Subcutaneous abdominal adipose tissue (tissue), 5 donors: Measurements from ENCODE around the gene GPD1L.
A peak's percentile ranks its signal among the peaks of the same experiment; 100 is the strongest.
"Not testable (repeated sequence)": the region's sequence is repeated elsewhere in the genome, so short reads cannot be mapped to it uniquely, and the experiment has no call there.

Experiments
- H3K27ac ChIP-seq: one replicate; pipeline ENCODE4 v1.7.0; 2013; ENCODE audit warnings: low read depth, mild to moderate bottlenecking, inconsistent platforms, low read length, moderate library complexity
- H3K27me3 ChIP-seq, 5 donors: one replicate each; pipeline ENCODE4 v1.7.0; 2013; ENCODE audit warnings: low read length in 5 of 5, inconsistent platforms in 1 of 5; ENCODE audit not compliant: control insufficient read depth in 5 of 5, insufficient read depth in 4 of 5
- H3K36me3 ChIP-seq, 5 donors: one replicate each; pipeline ENCODE4 v1.7.0; 2013; ENCODE audit warnings: low read length in 5 of 5; ENCODE audit not compliant: control insufficient read depth in 5 of 5, insufficient read depth in 5 of 5
- H3K4me1 ChIP-seq, 5 donors: one replicate each; pipeline ENCODE4 v1.7.0; 2013; ENCODE audit warnings: low read length in 5 of 5, mild to moderate bottlenecking in 3 of 5, moderate library complexity in 1 of 5; ENCODE audit not compliant: control insufficient read depth in 5 of 5, insufficient read depth in 5 of 5
- H3K4me3 ChIP-seq, 5 donors: one replicate each; pipeline ENCODE4 v1.7.0; 2013; ENCODE audit warnings: low read length in 5 of 5, low read depth in 1 of 5
- H3K9ac ChIP-seq, 5 donors: one replicate each; pipeline ENCODE4 v1.7.0; 2013; ENCODE audit warnings: low read length in 5 of 5, mild to moderate bottlenecking in 4 of 5, moderate library complexity in 3 of 5
- H3K9me3 ChIP-seq, 5 donors: one replicate each; pipeline ENCODE4 v1.7.0; 2013; ENCODE audit warnings: low read length in 5 of 5; ENCODE audit not compliant: control insufficient read depth in 5 of 5
- donor health status: healthy.
- donor health status: healthy.
- donor health status: healthy.
- donor health status: healthy.
- donor health status: healthy.

GPD1L gene

DNA sequence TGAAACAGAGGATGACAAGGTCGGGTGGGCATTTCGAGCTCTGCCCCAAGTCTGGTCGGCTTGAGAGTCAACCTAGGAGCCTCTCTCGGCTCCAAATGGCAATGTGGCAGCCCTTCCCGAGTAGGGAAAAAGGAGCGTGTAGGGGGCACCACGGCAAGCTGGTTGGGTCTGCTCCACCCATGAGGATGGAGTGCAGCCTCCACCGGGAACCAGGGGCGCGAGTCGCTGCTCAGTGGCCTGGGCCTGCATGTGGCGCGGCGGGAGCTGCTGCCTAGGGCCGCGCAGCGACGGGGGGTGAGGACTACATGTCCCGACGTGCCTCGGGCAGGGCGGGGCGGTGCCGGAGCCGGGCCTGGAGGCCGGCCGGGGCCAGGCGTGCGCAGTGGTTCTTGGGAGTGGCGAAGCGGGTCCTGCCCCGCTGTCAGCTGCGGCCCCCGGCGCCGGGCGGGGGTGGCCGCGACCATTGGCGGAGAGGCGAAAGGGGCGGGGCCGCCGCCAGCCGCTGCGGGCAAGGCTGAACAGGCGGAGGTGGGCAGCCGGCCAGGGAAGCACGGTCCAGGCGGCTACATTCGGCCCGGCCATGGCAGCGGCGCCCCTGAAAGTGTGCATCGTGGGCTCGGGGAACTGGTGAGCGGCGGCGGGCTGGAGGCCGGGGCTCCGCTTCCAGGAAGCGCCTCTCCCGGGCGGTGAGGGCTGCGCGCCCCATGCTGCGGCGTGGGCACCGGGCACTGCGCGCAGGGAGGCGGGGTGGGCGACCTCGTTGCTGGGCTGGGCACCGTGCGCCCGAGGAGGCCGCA is at the start of gene GPD1L:
Gene GPD1L, plus strand, starts transcription at position 489 of the 797 bp plus-strand sequence. Its CDS starts 92 bp downstream, at position 581.
- Histone ChIP-seq H3K4me1 (peaks cover 0 to 47% (median 42%) of the 10 kb centered on the region in 5 donors), H3K36me3 (no peaks in the 10 kb centered on the region), H3K27ac (peak within 1 kb of the TSS; percentile 57), H3K27me3 (no peaks in the 10 kb centered on the region), H3K9me3 (peaks cover 4 to 15% (median 13%) of the 10 kb centered on the region in 5 donors), H3K9ac (peak within 1 kb of the TSS; percentile 28 to 81 (median 60)), H3K4me3 (peak within 1 kb of the TSS; percentile 78 to 89 (median 84))

DNA sequence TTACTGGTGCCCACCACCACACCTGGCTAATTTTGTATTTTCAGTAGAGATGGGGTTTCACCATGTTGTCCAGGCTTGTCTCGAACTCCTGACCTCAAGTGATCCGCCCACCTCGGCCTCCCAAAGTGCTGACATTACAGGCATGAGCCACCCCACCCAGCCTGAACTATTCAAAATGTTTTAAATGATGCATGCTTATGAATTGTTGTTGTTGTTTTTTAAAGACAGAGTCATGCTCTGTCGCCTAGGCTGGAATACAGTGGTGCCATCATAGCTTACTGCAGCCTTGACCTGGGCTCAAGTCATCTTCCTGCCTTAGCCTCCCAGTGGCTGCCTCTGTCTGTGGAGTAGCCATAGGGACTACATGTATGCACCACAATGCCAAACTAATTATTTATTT is 48.0 kb upstream of the GPD1L start:
- H3K4me1 ChIP-seq, H3K9me3 ChIP-seq, H3K9ac ChIP-seq, H3K27ac ChIP-seq, H3K4me3 ChIP-seq, H3K36me3 ChIP-seq, H3K27me3 ChIP-seq: not testable (repeated sequence)

DNA sequence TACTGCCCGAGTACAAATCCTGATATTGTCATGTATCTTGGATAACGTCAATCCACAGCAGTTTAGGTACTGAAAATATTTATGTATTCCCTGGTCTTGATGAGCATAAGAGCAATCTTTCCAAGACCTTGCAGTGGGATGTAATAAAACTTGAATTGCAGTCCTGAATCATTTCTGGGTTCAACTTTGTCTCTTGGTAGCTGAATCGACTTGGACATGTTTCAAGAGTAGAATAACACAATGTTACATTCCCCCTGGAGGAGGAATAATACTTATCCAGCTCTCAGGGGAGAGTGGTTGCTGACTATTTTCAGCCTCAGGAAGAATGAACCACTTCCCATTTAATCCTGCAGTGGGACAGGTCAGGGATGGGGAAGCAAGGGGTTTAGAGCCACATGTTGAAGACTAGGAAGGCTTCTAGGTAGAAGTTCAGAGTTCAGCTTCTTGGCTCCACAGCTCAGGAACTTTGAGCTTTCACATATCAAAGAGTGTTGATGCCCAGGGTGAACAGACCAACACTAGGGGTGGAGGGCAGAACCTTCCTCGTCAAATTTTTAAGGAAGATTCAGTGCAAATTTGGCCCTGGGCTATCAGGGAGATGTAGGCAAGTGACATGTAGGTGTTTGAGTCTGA is 43.4 kb upstream of the GPD1L start:
- Histone ChIP-seq H3K4me3 (no peak overlapping the region), H3K9me3 (no peaks in the 10 kb centered on the region), H3K36me3 (no peaks in the 10 kb centered on the region), H3K27ac (no peak overlapping the region), H3K9ac (no peak overlapping the region), H3K27me3 (no peaks in the 10 kb centered on the region), H3K4me1 (peaks cover 0 to 3% (median 0%) of the 10 kb centered on the region in 5 donors)

DNA sequence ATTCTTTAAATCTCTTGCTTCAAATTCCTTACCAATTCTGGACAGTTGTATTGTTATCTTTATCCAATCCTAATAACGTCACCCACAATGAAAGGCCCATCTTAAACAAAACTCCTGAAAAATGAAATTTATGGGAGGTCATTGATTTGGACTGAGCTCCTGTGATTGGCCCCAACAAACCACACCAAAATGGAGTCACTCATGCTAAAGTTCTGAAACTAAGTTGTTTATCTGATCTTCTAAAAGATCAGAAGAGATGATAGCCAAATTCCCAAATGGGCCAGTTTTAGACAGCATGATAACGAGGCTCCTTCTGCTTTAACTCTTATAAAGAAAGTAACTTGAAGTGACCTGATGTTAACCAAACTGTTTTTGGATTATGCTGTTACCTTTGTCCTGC is 39.7 kb upstream of the GPD1L start:
- Histone ChIP-seq H3K27me3 (no peaks in the 10 kb centered on the region), H3K4me1 (peaks cover 0 to 3% (median 0%) of the 10 kb centered on the region in 5 donors), H3K27ac (no peak overlapping the region), H3K9ac (no peak overlapping the region), H3K36me3 (no peaks in the 10 kb centered on the region), H3K4me3 (no peak overlapping the region), H3K9me3 (no peaks in the 10 kb centered on the region)

DNA sequence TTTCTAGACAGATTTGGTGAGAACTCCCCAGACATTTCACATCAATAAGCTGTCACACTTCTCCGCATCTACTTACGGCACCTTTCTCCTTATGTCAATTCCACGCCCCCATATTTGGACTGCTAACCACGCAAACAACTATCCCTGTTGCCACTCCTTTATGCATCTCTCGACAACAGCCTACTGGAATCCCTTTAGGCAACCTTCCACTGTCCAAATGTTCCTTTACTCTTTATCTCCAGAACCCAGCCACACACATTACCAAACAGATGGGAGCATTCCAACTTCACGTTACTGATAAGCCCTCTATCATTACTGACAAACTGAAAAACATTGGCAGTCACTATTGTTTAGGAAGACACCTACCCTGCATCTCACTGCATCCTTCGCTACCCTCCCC is 32.2 kb upstream of the GPD1L start:
- not testable (repeated sequence) for H3K4me3 ChIP-seq, H3K27me3 ChIP-seq, H3K27ac ChIP-seq, H3K36me3 ChIP-seq, H3K9ac ChIP-seq, H3K9me3 ChIP-seq
- peaks cover 2 to 12% (median 6%) of the 10 kb centered on the region in 5 donors for H3K4me1 ChIP-seq

DNA sequence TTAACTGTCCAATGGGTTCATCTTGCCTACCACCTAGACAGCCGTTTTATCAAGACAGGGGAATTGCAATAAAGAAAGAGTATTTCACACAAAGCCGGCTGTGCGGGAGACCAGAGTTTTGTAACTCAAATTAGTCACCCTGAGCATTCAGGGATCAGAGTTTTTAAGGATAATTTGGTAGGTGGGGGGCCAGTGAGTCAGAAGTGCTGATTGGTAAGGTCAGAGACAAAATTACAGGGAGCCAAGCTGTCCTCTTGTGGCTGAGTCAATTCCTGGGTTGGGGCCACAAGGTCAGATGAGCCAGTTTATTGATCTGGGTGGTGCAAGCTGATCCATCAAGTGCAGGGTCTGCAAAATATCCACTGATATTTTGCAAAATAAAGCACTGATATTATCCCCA is 29.9 kb upstream of the GPD1L start:
- no peaks in the 10 kb centered on the region for H3K36me3 ChIP-seq
- H3K9ac ChIP-seq: no peak overlapping the region
- no peak overlapping the region for H3K4me3 ChIP-seq
- H3K4me1 ChIP-seq: peaks cover 2 to 12% (median 7%) of the 10 kb centered on the region in 5 donors
- no peaks in the 10 kb centered on the region for H3K27me3 ChIP-seq
- H3K27ac ChIP-seq: no peak overlapping the region
- H3K9me3 ChIP-seq: no peaks in the 10 kb centered on the region

DNA sequence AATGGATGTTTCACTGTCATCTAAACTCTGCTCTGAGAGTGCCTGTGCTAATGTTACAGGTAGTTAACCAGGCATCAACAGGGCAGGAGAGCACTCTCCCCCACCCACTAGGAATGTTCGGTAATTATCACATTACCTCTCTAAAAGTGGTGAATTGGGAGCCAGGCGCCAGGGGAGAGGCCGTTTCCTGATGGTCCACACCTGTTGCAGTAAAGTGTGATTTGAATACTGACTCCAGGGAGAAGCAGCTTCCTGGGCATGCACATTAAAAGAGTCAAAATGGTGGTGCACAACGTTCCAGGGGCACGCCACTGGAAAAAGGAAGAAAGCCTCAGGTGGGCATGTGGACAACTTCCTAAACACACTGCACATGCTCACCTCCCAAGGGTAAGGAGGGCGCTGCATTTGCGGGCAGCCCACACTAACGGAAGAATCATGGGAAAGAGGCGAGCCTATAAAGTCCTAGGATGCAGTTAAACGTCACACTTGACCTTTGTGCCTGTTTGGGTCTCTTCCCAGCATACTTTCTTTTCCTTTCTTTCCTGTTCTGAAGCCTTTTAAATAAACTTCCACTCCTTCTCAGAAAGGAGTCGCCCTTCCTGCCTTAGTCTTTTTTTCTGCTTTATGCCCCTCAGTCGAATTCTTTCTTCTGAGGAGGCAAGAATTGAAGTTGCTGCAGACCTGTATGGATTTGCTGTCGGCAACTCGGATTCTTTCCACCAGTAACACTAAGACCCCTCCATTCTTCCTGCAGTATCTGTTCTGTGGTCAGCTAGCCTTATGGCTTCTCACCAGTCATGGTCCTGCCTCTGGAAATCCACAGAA is 28.9 kb upstream of the GPD1L start:
- Histone ChIP-seq H3K9ac (no peak overlapping the region), H3K9me3 (no peaks in the 10 kb centered on the region), H3K4me1 (peaks cover 2 to 16% (median 12%) of the 10 kb centered on the region in 5 donors), H3K27me3 (no peaks in the 10 kb centered on the region), H3K36me3 (no peaks in the 10 kb centered on the region), H3K27ac (no peak overlapping the region), H3K4me3 (peak overlapping the region in 4 of 5 donors; percentile 23 to 50 (median 40))

DNA sequence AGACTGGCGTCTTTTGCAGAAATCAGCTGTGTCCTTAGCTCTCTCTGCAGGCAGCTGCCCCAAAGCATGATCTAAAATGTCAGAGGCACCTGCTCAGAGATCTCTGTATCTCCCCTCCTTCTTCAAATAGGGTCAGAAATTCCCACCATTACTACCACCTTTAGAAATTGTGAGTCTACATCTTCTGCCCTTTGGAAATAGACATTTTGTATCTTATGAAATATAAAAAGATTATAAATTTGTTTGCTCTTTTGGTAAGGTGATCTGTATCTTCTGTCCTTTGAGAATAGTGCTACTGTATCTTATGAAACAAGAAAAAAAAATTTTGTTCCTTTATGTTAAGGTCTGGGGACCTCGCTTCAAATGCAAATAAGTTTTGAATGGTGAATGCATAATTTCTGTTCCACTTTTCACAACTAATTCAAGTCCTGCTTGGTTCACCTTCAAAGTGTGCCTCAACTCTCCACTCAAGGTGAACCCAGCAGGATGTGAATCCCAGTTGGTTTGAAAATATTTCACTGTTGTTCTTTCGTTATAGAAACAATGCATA is 28.3 kb upstream of the GPD1L start:
- no peaks in the 10 kb centered on the region for H3K9me3 ChIP-seq
- peaks cover 2 to 23% (median 19%) of the 10 kb centered on the region in 5 donors for H3K4me1 ChIP-seq
- H3K36me3 ChIP-seq: no peaks in the 10 kb centered on the region
- no peak overlapping the region for H3K27ac ChIP-seq
- H3K27me3 ChIP-seq: no peaks in the 10 kb centered on the region
- no peak overlapping the region for H3K9ac ChIP-seq
- H3K4me3 ChIP-seq: peak overlapping the region in 3 of 5 donors; percentile 38 to 50 (median 42)

DNA sequence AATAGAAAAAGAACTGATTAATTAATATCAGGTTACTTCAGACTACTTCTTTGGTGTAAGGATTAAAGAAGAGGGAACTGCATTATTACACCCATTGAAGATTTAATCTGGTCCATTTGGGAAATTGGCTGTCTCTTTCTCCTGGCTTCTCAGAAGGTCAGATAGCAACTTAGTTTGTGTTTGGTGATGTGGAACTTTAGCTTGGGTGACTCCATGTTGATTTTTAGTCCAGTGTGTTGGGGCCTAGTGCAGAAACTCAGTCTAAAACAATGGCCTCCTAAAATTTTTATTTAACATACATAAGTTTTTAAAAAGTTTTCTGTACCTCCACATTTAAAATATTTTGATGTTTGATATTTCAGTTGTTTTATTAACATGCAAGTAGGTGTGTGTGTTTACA is 27.6 kb upstream of the GPD1L start:
- no peak overlapping the region for H3K4me3 ChIP-seq
- H3K9me3 ChIP-seq: no peaks in the 10 kb centered on the region
- no peaks in the 10 kb centered on the region for H3K36me3 ChIP-seq
- H3K4me1 ChIP-seq: peaks cover 2 to 25% (median 20%) of the 10 kb centered on the region in 5 donors
- H3K27me3 ChIP-seq: no peaks in the 10 kb centered on the region
- no peak overlapping the region for H3K9ac ChIP-seq
- H3K27ac ChIP-seq: no peak overlapping the region
